Muscle of arm (tissue), 12 donors: ENCODE measurements around the gene AMHR2. TPM values are rescaled to one million over a fixed set of nuclear protein-coding genes. Genes with fewer than 3 reads are reported as not detected.

Experiments
- DNase-seq: peaks from one replicate; pipeline ENCODE4 v3.0.0-alpha.2; 2013
- polyA plus RNA-seq, 12 donors: library from polyadenylated mRNA; unstranded; fragments of 120-200 nt; gene quantifications; one replicate each; pipeline ENCODE4 v1.2.1, GENCODE V29; 2013; ENCODE audit not compliant: insufficient read length in 12 of 12

AMHR2 gene
- polyA plus RNA-seq, 12 donors: 0.07 TPM; not detected in 11

- DNase-seq: no peak
Observed at GRCh38 chr12:53480491-53481442, 57.1 kb downstream of the AMHR2 start.

Other genes starting within 250 kb of the AMHR2 start
- 10 to 100 TPM in 11 of 12 donors, not detected in 1; 16.0 to 37.8 (median 30.9) TPM for gene ZNF740, start 243.1 kb upstream of the AMHR2 start, polyA plus RNA-seq
- gene CSAD, start 242.9 kb upstream of the AMHR2 start, polyA plus RNA-seq: 10 to 100 TPM in 11 of 12 donors, not detected in 1; 12.8 to 88.6 (median 39.1) TPM
- gene ITGB7, start 216.6 kb upstream of the AMHR2 start, polyA plus RNA-seq: 1 to 10 TPM in 1 of 12 donors, under 1 TPM in 9, not detected in 2; 0.31 to 4.2 (median 0.84) TPM
- gene RARG, start 191.6 kb upstream of the AMHR2 start, polyA plus RNA-seq: 10 to 100 TPM in 11 of 12 donors, not detected in 1; 17.8 to 72.7 (median 26.0) TPM
- gene ESPL1, start 155.6 kb upstream of the AMHR2 start, polyA plus RNA-seq: 10 to 100 TPM in 1 of 12 donors, 1 to 10 TPM in 10, not detected in 1; 3.2 to 13.1 (median 6.0) TPM
- gene PFDN5, start 128.3 kb upstream of the AMHR2 start, polyA plus RNA-seq: 100 to 1,000 TPM in 11 of 12 donors, not detected in 1; 330 to 592 (median 511) TPM
- gene MYG1, start 124.2 kb upstream of the AMHR2 start, polyA plus RNA-seq: 10 to 100 TPM in 11 of 12 donors, not detected in 1; 14.9 to 36.4 (median 32.3) TPM
- 10 to 100 TPM in 11 of 12 donors, not detected in 1; 34.7 to 68.7 (median 52.3) TPM for gene AAAS, start 102.2 kb upstream of the AMHR2 start, polyA plus RNA-seq
- 1 to 10 TPM in 1 of 12 donors, under 1 TPM in 5, not detected in 6; 0.05 to 1.2 (median 0.22) TPM for gene SP7, start 87.5 kb upstream of the AMHR2 start, polyA plus RNA-seq
- 10 to 100 TPM in 11 of 12 donors, not detected in 1; 37.9 to 66.0 (median 43.3) TPM for gene SP1, start 43.7 kb upstream of the AMHR2 start, polyA plus RNA-seq
- 100 to 1,000 TPM in 1 of 12 donors, 10 to 100 TPM in 10, not detected in 1; 42.5 to 197 (median 51.4) TPM for gene PRR13, start 17.9 kb downstream of the AMHR2 start, polyA plus RNA-seq
- gene PCBP2, start 28.2 kb downstream of the AMHR2 start, polyA plus RNA-seq: 100 to 1,000 TPM; 459 to 676 (median 588) TPM
- 10 to 100 TPM in 11 of 12 donors, not detected in 1; 10.2 to 36.0 (median 14.1) TPM for gene MAP3K12, start 75.6 kb downstream of the AMHR2 start, polyA plus RNA-seq
- gene TARBP2, start 77.4 kb downstream of the AMHR2 start, polyA plus RNA-seq: 10 to 100 TPM in 11 of 12 donors, not detected in 1; 16.6 to 27.2 (median 23.1) TPM
- gene NPFF, start 83.6 kb downstream of the AMHR2 start, polyA plus RNA-seq: 1 to 10 TPM in 1 of 12 donors, under 1 TPM in 5, not detected in 6; 0.40 to 2.4 (median 0.69) TPM
- 10 to 100 TPM in 11 of 12 donors, not detected in 1; 49.0 to 69.4 (median 56.8) TPM for gene ATF7, start 202.5 kb downstream of the AMHR2 start, polyA plus RNA-seq